Coronary artery (tissue), 2 donors: ENCODE results near the gene PXT1.

ENCODE experiments used
- DNase-seq: peaks from one replicate; pipeline ENCODE4 v3.0.0-alpha.2; 2017; ENCODE audit warnings: low spot score
- H3K27ac ChIP-seq, 2 donors: fragments of 200-600 bp; sonication (generic); one replicate each; pipeline ENCODE4 v1.5.1; 2016 to 2019
- H3K4me3 ChIP-seq: fragments of 200-600 bp; sonication (generic); 2 replicates; pipeline ENCODE4 v1.5.1; 2016; ENCODE audit warnings: mild to moderate bottlenecking, moderate library complexity
- CTCF ChIP-seq: fragments of 200-600 bp; sonication (generic); IDR thresholded peaks from one replicate; pipeline ENCODE4 v1.5.1; 2019; ENCODE audit warnings: antibody characterized with exemption

PXT1 gene

GRCh38 chr6:36431197-36431596 lies 11.5 kb downstream of the PXT1 start:
- DNase-seq = no peak

GRCh38 chr6:36430351-36430750 lies 12.3 kb downstream of the PXT1 start:
- no peak for DNase-seq
- no peak overlapping the region for H3K27ac ChIP-seq
- H3K4me3 ChIP-seq = no peak overlapping the region
- TF ChIP-seq CTCF = no peak

More at GRCh38 chr6:36431197-36431596, 11.5 kb downstream of the PXT1 start:
- Histone ChIP-seq H3K27ac (no peak overlapping the region), H3K4me3 (no peak overlapping the region)
- no peak for TF ChIP-seq CTCF

- Histone ChIP-seq H3K27ac (no peak overlapping the region), H3K4me3 (no peak overlapping the region)
- no peak for DNase-seq
- no peak for TF ChIP-seq CTCF
Measured at GRCh38 chr6:36428911-36429310, 13.7 kb downstream of the PXT1 start.

- no peak overlapping the region for H3K4me3 ChIP-seq
- TF ChIP-seq CTCF = no peak
- no peak overlapping the region for H3K27ac ChIP-seq
- DNase-seq = no peak
Measured at GRCh38 chr6:36426622-36427021, 16.0 kb downstream of the PXT1 start.

- peak overlapping the region; percentile 76 for H3K4me3 ChIP-seq
- peak overlapping the region; percentile 61 to 85 for H3K27ac ChIP-seq
- TF ChIP-seq CTCF = peak; percentile 39
Measured at GRCh38 chr6:36423101-36423824, 19.4 kb downstream of the PXT1 start.

GRCh38 chr6:36422714-36423100 lies 19.9 kb downstream of the PXT1 start:
- DNase-seq = no peak
- Histone ChIP-seq H3K27ac (peak overlapping the region; percentile 61 to 85), H3K4me3 (peak overlapping the region; percentile 76)
- TF ChIP-seq CTCF = no peak

More at GRCh38 chr6:36423101-36423824, 19.4 kb downstream of the PXT1 start:
- peak; percentile 99 for DNase-seq

- DNase-seq = no peak
- Histone ChIP-seq H3K27ac (no peak overlapping the region), H3K4me3 (no peak overlapping the region)
- TF ChIP-seq CTCF = no peak
Measured at GRCh38 chr6:36419310-36419709, 23.3 kb downstream of the PXT1 start.
